OCI-LY7 (cell line): ENCODE results near the gene HHIP. TPM values are rescaled to one million over a fixed set of nuclear protein-coding genes. Genes with fewer than 3 reads are reported as not detected.

Experiments
- BruUV-seq: library from RNA; stranded (reverse); fragments of 400-500 nt; replicated peaks from 2 replicates; lab custom pipeline; 2021; lab: Mats Ljungman, UMichigan
- CTCF ChIA-PET: fragments of 300-600 bp; sonication (Branson Sonifier 250); formaldehyde crosslinking; loops from one replicate; lab custom pipeline; 2022; ENCODE audit warnings: antibody characterized with exemption; ENCODE audit not compliant: unreplicated experiment; lab: Charles Lee
- POLR2A ChIA-PET: fragments of 300-600 bp; sonication (Branson Sonifier 250); formaldehyde crosslinking; loops from one replicate; lab custom pipeline; 2022; ENCODE audit warnings: antibody characterized with exemption; lab: Charles Lee
- DNase-seq: peaks from one replicate; pipeline ENCODE4 v3.0.0-alpha.2; 2015; ENCODE audit warnings: low spot score
- H2AFZ ChIP-seq: fragments of 200-600 bp; sonication (generic), shearing (Covaris generic); 2 replicates; pipeline ENCODE4 v1.6.1; 2014; ENCODE audit warnings: mild to moderate bottlenecking, antibody characterized with exemption, low read length, moderate library complexity
- H3K27ac ChIP-seq: fragments of 200-600 bp; sonication (generic); 2 replicates; pipeline ENCODE4 v1.5.1; 2014; ENCODE audit warnings: mixed run types, low read depth, mild to moderate bottlenecking, moderate library complexity, low read length, inconsistent platforms; ENCODE audit not compliant: poor library complexity, severe bottlenecking
- H3K36me3 ChIP-seq: fragments of 200-600 bp; sonication (generic); 2 replicates; pipeline ENCODE4 v1.6.1; 2014; ENCODE audit warnings: mild to moderate bottlenecking, antibody characterized with exemption, low read length, moderate library complexity, mixed read lengths; ENCODE audit not compliant: insufficient read depth
- H3K4me1 ChIP-seq: fragments of 200-600 bp; sonication (generic); 2 replicates; pipeline ENCODE4 v1.5.1; 2014; ENCODE audit warnings: mild to moderate bottlenecking, low read length; ENCODE audit not compliant: insufficient read depth, poor library complexity, severe bottlenecking
- H3K4me2 ChIP-seq: fragments of 200-600 bp; sonication (generic); 2 replicates; pipeline ENCODE4 v1.6.1; 2014; ENCODE audit warnings: mild to moderate bottlenecking, low read length
- H3K4me3 ChIP-seq: fragments of 200-600 bp; sonication (generic); 2 replicates; pipeline ENCODE4 v1.5.1; 2014; ENCODE audit warnings: mild to moderate bottlenecking, low read depth, low read length; ENCODE audit not compliant: poor library complexity, severe bottlenecking
- H3K79me2 ChIP-seq: fragments of 200-600 bp; sonication (generic); 2 replicates; pipeline ENCODE4 v1.6.1; 2016; ENCODE audit warnings: low read depth, mild to moderate bottlenecking, low read length, moderate library complexity, mixed read lengths; ENCODE audit not compliant: insufficient read depth
- H3K9me2 ChIP-seq: fragments of 200-600 bp; sonication (generic); 2 replicates; pipeline ENCODE4 v1.6.1; 2016; ENCODE audit warnings: mild to moderate bottlenecking, low read length, mixed read lengths; ENCODE audit not compliant: insufficient read depth
- H3K9me3 ChIP-seq: fragments of 200-600 bp; sonication (generic); 2 replicates; pipeline ENCODE4 v1.6.1; 2014; ENCODE audit warnings: mild to moderate bottlenecking, mixed run types, low read length, mixed read lengths
- H4K20me1 ChIP-seq: fragments of 200-600 bp; sonication (generic); 2 replicates; pipeline ENCODE4 v1.6.1; 2014; ENCODE audit warnings: mild to moderate bottlenecking, antibody characterized with exemption, low read length, moderate library complexity, mixed read lengths; ENCODE audit not compliant: insufficient read depth
- EZH2phosphoT487 ChIP-seq: fragments of 200-600 bp; sonication (generic); IDR thresholded peaks from 2 replicates; pipeline ENCODE4 v1.6.1; 2018; ENCODE audit warnings: low read depth, borderline replicate concordance, mild to moderate bottlenecking, mixed run types, antibody characterized with exemption, low read length, moderate library complexity, mixed read lengths
- intact Hi-C: fragments of 100-400 bp; cut with micrococcal nuclease; formaldehyde crosslinking; loops from one replicate; pipeline ENCODE4 v1.10.0; 2022; ENCODE audit not compliant: unreplicated experiment
- total RNA-seq, 2 experiments: library from RNA; depleted of rRNA in 1 of 2; stranded (reverse); fragments of >200 nt in 1 of 2; shearing (Covaris generic) in 1 of 2; gene quantifications; 2 replicates each; pipeline ENCODE4 v1.2.3, GENCODE V29; 2014 to 2022
- TF ChIP-seq, protein P1 (sequence below): fragments of 200-600 bp; sonication (generic); conservative IDR thresholded peaks from 2 replicates; pipeline ENCODE4 v1.5.1; 2014; ENCODE audit warnings: mild to moderate bottlenecking, antibody characterized with exemption, low read length, moderate library complexity, mixed read lengths

Gene HHIP
- total RNA-seq, 2 experiments from 2014 or later, result not detected

DNA sequence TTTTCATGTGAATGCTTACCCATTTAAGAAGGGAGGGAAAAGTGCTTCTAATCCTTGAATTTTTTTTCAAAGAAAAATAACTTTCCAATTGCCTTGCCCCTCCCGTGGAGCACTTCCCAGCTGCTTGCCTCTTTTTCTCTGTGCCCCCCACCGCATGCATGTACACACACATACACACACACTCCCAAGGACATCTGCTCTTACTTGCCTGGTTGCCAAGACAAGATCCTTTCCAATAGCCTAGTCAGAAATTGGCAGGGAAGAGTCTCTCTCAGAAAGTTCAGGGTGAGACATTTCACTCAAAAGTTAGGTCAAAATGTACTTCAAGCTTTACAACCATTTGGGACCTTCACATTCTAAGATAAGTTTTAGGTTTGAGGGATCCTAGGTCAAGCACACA, 10.9 kb downstream of the HHIP start:
- Histone ChIP-seq H3K4me1 (no peaks in the 10 kb centered on the region), H3K27ac (no peak overlapping the region), H3K4me3 (no peak overlapping the region), H2AFZ (no peak overlapping the region), H3K4me2 (no peak overlapping the region), H3K79me2 (no peaks in the 10 kb centered on the region), H4K20me1 (no peaks in the 10 kb centered on the region), H3K36me3 (no peaks in the 10 kb centered on the region), H3K9me3 (no peaks in the 10 kb centered on the region), H3K9me2 (no peaks in the 10 kb centered on the region)
- POLR2A ChIA-PET, result interaction anchor here (0.7 to 0.8 kb wide), 2 partner anchors 12 to 56 kb away, joined by 3 to 4 read pairs; no protein-coding TSS in a partner anchor
- CTCF ChIA-PET, result no interaction called here
- intact Hi-C loops, result no loop called here
- no TSS peak for BruUV-seq
- no peak for DNase-seq
- TF ChIP-seq, protein P1, sequence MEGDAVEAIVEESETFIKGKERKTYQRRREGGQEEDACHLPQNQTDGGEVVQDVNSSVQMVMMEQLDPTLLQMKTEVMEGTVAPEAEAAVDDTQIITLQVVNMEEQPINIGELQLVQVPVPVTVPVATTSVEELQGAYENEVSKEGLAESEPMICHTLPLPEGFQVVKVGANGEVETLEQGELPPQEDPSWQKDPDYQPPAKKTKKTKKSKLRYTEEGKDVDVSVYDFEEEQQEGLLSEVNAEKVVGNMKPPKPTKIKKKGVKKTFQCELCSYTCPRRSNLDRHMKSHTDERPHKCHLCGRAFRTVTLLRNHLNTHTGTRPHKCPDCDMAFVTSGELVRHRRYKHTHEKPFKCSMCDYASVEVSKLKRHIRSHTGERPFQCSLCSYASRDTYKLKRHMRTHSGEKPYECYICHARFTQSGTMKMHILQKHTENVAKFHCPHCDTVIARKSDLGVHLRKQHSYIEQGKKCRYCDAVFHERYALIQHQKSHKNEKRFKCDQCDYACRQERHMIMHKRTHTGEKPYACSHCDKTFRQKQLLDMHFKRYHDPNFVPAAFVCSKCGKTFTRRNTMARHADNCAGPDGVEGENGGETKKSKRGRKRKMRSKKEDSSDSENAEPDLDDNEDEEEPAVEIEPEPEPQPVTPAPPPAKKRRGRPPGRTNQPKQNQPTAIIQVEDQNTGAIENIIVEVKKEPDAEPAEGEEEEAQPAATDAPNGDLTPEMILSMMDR, result no peak
- TF ChIP-seq EZH2phosphoT487, result no peak

DNA sequence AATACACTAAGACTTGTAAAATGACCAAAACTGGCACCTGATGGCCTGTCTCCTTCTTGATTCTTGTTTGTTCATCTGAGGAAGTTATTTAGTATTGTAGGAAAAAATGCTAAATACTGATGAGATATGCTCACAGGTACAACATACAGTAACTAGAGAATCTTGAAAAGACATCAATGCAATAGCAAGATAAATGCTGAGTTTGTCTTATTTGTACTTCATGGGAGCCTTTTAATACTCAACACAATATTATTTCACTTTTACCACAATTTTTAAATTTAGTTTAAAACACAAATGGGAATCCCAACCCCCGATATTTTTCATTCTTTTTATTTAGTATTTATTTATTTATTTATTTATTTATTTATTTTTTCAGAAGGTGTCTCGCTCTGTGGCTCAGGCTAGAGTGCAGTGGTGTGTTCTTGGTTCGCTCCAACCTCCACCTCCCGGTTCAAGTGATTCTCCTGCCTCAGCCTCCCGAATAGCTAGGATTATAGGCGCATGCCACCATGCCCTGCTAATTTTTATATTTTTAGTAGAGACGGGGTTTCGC, 12.1 kb downstream of the HHIP start:
- Histone ChIP-seq H3K36me3 (no peaks in the 10 kb centered on the region), H3K4me2 (no peak overlapping the region), H3K9me3 (no peaks in the 10 kb centered on the region), H3K79me2 (no peaks in the 10 kb centered on the region), H3K4me3 (no peak overlapping the region), H2AFZ (no peak overlapping the region), H3K9me2 (no peaks in the 10 kb centered on the region), H4K20me1 (no peaks in the 10 kb centered on the region), H3K4me1 (no peaks in the 10 kb centered on the region), H3K27ac (no peak overlapping the region)
- BruUV-seq, result no TSS peak
- TF ChIP-seq EZH2phosphoT487, result no peak
- ChIA-PET CTCF (no interaction called here), POLR2A (no interaction called here)
- no peak for DNase-seq
- intact Hi-C loops, result no loop called here

- POLR2A ChIA-PET, result no interaction called here
- DNase-seq, result no peak
- no peak overlapping the region for H2AFZ ChIP-seq
- BruUV-seq, result no TSS peak
- no peaks in the 10 kb centered on the region for H3K4me1 ChIP-seq
- no peak overlapping the region for H3K4me3 ChIP-seq
- no peaks in the 10 kb centered on the region for H4K20me1 ChIP-seq
- CTCF ChIA-PET, result no interaction called here
- no peak overlapping the region for H3K27ac ChIP-seq
- intact Hi-C loops, result no loop called here
- no peaks in the 10 kb centered on the region for H3K9me2 ChIP-seq
- no peak for TF ChIP-seq EZH2phosphoT487
- TF ChIP-seq, protein P1, result no peak
- H3K9me3 ChIP-seq, result no peaks in the 10 kb centered on the region
- H3K79me2 ChIP-seq, result no peaks in the 10 kb centered on the region
- no peaks in the 10 kb centered on the region for H3K36me3 ChIP-seq
- H3K4me2 ChIP-seq, result no peak overlapping the region
Measured at GRCh38 chr4:144658903-144659302, 12.9 kb downstream of the HHIP start.
